ENCODE data around the gene TMEM98.
"Not testable (repeated sequence)": the region's sequence is repeated elsewhere in the genome, so short reads cannot be mapped to it uniquely, and the experiment has no call there.

TMEM98 gene

GRCh38 chr17:32926183-32926582 lies 1.8 kb upstream of the TMEM98 start:
- TF ChIP-seq CSRNP3 (CRISPR knock-in tag; IDR thresholded peaks at IDR 0.05) (no peak), ZNF565 (CRISPR knock-in tag; conservative IDR thresholded peaks at IDR 0.05; ENCODE audit: low read depth) (no peak), ZFP30 (CRISPR knock-in tag; IDR thresholded peaks at IDR 0.05) (no peak), GLIS3 (CRISPR knock-in tag; IDR thresholded peaks at IDR 0.05) (no peak), ARNTL (CRISPR knock-in tag; IDR thresholded peaks at IDR 0.05; ENCODE audit: borderline replicate concordance, low read depth) (no peak), OSR1 (CRISPR knock-in tag; IDR thresholded peaks at IDR 0.05) (no peak), TSHZ2 (CRISPR knock-in tag; IDR thresholded peaks at IDR 0.05) (no peak), ZFP3 (CRISPR knock-in tag; IDR thresholded peaks at IDR 0.05) (no peak)
- ATAC-seq = no peak

- not testable (repeated sequence) for ATAC-seq
Measured at GRCh38 chr17:32926789-32927188, 1.2 kb upstream of the TMEM98 start.

GRCh38 chr17:32927201-32927723 lies 691 bp upstream of the TMEM98 start:
- no peak for TF ChIP-seq BACH2 (CRISPR knock-in tag; IDR thresholded peaks at IDR 0.05; ENCODE audit: borderline replicate concordance)
- TF ChIP-seq POU6F1 (CRISPR knock-in tag; IDR thresholded peaks at IDR 0.05; ENCODE audit: borderline replicate concordance, low read depth) = no peak
- TF ChIP-seq ESRRG (CRISPR knock-in tag; IDR thresholded peaks at IDR 0.05) = no peak
- no peak for TF ChIP-seq TOX (CRISPR knock-in tag; IDR thresholded peaks at IDR 0.05; ENCODE audit: borderline replicate concordance)
- no peak for TF ChIP-seq TSHZ2 (CRISPR knock-in tag; IDR thresholded peaks at IDR 0.05)
- ATAC-seq = peak; percentile 53

- ATAC-seq = peak; percentile 45
- TF ChIP-seq PATZ1 (CRISPR knock-in tag; IDR thresholded peaks at IDR 0.05; ENCODE audit: borderline replicate concordance) (no peak), OSR1 (CRISPR knock-in tag; IDR thresholded peaks at IDR 0.05) (no peak), ESRRG (CRISPR knock-in tag; IDR thresholded peaks at IDR 0.05) (no peak), SNAI2 (CRISPR knock-in tag; IDR thresholded peaks at IDR 0.05) (no peak), ZNF8 (CRISPR knock-in tag; IDR thresholded peaks at IDR 0.05) (no peak), GLIS3 (CRISPR knock-in tag; IDR thresholded peaks at IDR 0.05) (no peak), ZNF70 (CRISPR knock-in tag; IDR thresholded peaks at IDR 0.05) (no peak), BACH2 (CRISPR knock-in tag; IDR thresholded peaks at IDR 0.05; ENCODE audit: borderline replicate concordance) (no peak), CREB5 (CRISPR knock-in tag; IDR thresholded peaks at IDR 0.05; ENCODE audit: low read depth) (no peak), RARB (CRISPR knock-in tag; IDR thresholded peaks at IDR 0.05) (no peak), ARNTL (CRISPR knock-in tag; IDR thresholded peaks at IDR 0.05; ENCODE audit: borderline replicate concordance, low read depth) (no peak), ZC3H10 (CRISPR knock-in tag; IDR thresholded peaks at IDR 0.05) (no peak), ZNF565 (CRISPR knock-in tag; conservative IDR thresholded peaks at IDR 0.05; ENCODE audit: low read depth) (no peak), ISL1 (CRISPR knock-in tag; IDR thresholded peaks at IDR 0.05) (no peak), TOX (CRISPR knock-in tag; IDR thresholded peaks at IDR 0.05; ENCODE audit: borderline replicate concordance) (no peak), PPARA (CRISPR knock-in tag; IDR thresholded peaks at IDR 0.05; ENCODE audit: borderline replicate concordance) (no peak), ZFP3 (CRISPR knock-in tag; IDR thresholded peaks at IDR 0.05) (no peak)
Measured at GRCh38 chr17:32928586-32929535, 908 bp downstream of the TMEM98 start.

Measured in SK-N-SH treated with all-trans-retinoic acid at 6 μM for 48 hours (cell line).